ENCODE measurements around the gene ZNF142. TPM values are rescaled to one million over a fixed set of nuclear protein-coding genes. Genes with fewer than 3 reads are reported as not detected.
A peak's percentile ranks its signal among the peaks of the same experiment; 100 is the strongest.

Gene ZNF142
- polyA plus RNA-seq, 2 donors: 5.3 to 10.1 TPM

DNA sequence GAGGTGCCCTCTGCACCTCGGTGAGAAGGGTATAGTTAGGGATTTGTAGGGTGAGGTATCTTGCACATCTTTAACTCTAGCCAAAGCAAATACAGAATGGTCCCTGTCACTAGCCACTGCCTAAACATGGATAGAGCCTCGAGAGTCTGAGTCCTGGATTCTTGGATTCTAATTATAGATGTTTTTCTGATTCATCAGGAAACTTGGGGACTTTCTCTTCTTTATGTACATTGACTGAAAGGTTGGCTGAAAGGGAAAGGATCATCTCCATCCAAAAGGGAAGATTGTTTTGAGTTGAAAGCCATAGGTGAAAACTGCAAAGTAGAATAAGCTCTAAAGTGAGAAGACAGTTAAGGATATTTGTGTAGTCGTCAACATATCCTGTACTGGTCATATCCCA, 20.6 kb upstream of the ZNF142 start:
- Histone ChIP-seq H3K9me3 (ENCODE audit: control insufficient read depth in 2 of 2, insufficient read depth in 1 of 2, low read depth in 1 of 2, low read length in 1 of 2) (no peaks in the 10 kb centered on the region), H3K27me3 (ENCODE audit: control insufficient read depth in 1 of 2, insufficient read depth in 2 of 2, low read length in 2 of 2) (no peaks in the 10 kb centered on the region), H3K4me1 (ENCODE audit: control insufficient read depth in 2 of 2, insufficient read depth in 2 of 2, low read length in 1 of 2) (no peaks in the 10 kb centered on the region), H3K4me3 (ENCODE audit: low read depth in 1 of 2, low read length in 2 of 2) (no peak overlapping the region), H3K36me3 (ENCODE audit: control insufficient read depth in 2 of 2, insufficient read depth in 2 of 2, low read length in 1 of 2) (peaks cover 4 to 10% of the 10 kb centered on the region in 2 donors), H3K27ac (ENCODE audit: low read depth in 2 of 2, low read length in 1 of 2) (no peak overlapping the region)
- WGBS, 2 donors: 73 to 75% methylated on average over 3 of the region's 3 CpGs

DNA sequence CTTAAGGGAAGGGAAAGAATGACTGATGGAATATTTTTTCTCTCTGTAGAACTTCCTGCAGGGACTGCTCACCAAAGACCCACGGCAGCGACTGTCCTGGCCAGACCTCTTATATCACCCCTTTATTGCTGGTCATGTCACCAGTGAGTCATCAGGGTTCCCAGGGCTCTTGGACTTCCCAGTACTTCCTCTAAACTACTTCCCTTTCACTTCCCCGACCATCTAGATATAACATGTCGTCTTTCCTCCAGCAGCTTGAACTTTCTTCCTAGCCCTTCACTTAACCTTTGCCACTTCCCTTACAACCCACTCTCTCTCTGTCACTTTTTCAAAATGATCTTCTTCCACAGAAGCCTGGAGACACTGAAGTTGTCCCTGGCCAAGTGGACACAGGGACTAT, 19.7 kb upstream of the ZNF142 start:
- WGBS, 2 donors: 69 to 71% methylated on average over 4 of the region's 4 CpGs
- Histone ChIP-seq H3K36me3 (ENCODE audit: control insufficient read depth in 2 of 2, insufficient read depth in 2 of 2, low read length in 1 of 2) (peaks cover 4 to 10% of the 10 kb centered on the region in 2 donors), H3K27me3 (ENCODE audit: control insufficient read depth in 1 of 2, insufficient read depth in 2 of 2, low read length in 2 of 2) (no peaks in the 10 kb centered on the region), H3K4me3 (ENCODE audit: low read depth in 1 of 2, low read length in 2 of 2) (no peak overlapping the region), H3K4me1 (ENCODE audit: control insufficient read depth in 2 of 2, insufficient read depth in 2 of 2, low read length in 1 of 2) (no peaks in the 10 kb centered on the region), H3K27ac (ENCODE audit: low read depth in 2 of 2, low read length in 1 of 2) (no peak overlapping the region), H3K9me3 (ENCODE audit: control insufficient read depth in 2 of 2, insufficient read depth in 1 of 2, low read depth in 1 of 2, low read length in 1 of 2) (no peaks in the 10 kb centered on the region)

DNA sequence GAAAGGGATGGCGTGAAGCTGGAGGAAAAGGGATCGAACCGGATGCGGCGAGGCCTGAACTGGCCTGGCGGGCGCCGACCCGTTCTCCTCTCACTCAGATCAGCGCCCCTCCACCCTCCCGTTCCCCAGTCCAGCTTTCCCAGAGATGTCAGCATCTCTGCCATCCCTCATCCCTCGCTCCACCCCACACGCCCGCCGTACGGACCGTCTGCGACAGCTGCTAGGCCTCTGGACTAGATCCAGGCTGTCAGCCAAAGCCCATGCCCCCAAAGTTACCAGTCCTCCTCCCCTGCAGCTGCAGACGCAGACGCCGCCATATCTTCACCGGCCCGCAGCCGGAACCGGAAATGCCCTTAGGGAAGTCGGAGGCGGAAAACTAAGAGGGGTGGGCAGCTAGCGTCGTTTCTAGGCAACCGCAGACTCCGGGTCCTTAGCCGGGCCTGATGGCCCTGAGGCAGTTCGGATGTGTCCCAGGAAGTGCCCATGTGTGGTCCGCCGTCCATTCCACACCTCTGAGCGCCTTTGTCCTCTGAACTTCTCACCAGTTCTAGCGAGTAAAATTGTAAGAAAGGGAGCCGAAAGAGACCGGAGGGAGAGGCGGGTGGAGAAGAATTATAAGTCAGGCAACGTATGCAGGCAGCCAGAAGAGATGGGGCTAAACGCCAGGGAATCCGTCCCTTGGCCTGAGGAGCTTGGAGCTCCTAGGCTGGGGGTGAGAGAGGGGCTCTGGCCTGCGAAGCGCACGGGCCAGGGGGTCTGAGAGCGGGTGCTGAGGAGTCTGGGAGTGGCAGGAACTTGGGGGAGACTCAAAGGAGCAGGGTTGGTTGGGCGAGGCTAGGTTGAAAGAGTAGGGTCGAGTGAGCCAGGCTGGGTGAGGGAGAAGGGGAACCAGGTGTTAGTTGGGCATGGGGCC, 12.5 kb upstream of the ZNF142 start, which contains the start of the genes RNF25 and STK36:
Gene RNF25 (minus strand): TSS at position 349 of the 913 bp plus-strand sequence. CDS start 32 bp downstream, at position 317.
Gene STK36 (plus strand): TSS at position 433 of the 913 bp plus-strand sequence. CDS start 744 bp downstream, outside the sequence.
- Histone ChIP-seq H3K27ac (ENCODE audit: low read depth in 2 of 2, low read length in 1 of 2) (peak within 1 kb of the TSS; percentile 74 to 92), H3K36me3 (ENCODE audit: control insufficient read depth in 2 of 2, insufficient read depth in 2 of 2, low read length in 1 of 2) (peaks cover 4 to 9% of the 10 kb centered on the region in 2 donors), H3K27me3 (ENCODE audit: control insufficient read depth in 1 of 2, insufficient read depth in 2 of 2, low read length in 2 of 2) (no peaks in the 10 kb centered on the region), H3K9me3 (ENCODE audit: control insufficient read depth in 2 of 2, insufficient read depth in 1 of 2, low read depth in 1 of 2, low read length in 1 of 2) (no peaks in the 10 kb centered on the region), H3K4me1 (ENCODE audit: control insufficient read depth in 2 of 2, insufficient read depth in 2 of 2, low read length in 1 of 2) (peaks cover 0 to 5% of the 10 kb centered on the region in 2 donors), H3K4me3 (ENCODE audit: low read depth in 1 of 2, low read length in 2 of 2) (peak within 1 kb of the TSS; percentile 80 to 99)
- 0% methylated on average over 49 of the region's 49 CpGs for WGBS, 2 donors

DNA sequence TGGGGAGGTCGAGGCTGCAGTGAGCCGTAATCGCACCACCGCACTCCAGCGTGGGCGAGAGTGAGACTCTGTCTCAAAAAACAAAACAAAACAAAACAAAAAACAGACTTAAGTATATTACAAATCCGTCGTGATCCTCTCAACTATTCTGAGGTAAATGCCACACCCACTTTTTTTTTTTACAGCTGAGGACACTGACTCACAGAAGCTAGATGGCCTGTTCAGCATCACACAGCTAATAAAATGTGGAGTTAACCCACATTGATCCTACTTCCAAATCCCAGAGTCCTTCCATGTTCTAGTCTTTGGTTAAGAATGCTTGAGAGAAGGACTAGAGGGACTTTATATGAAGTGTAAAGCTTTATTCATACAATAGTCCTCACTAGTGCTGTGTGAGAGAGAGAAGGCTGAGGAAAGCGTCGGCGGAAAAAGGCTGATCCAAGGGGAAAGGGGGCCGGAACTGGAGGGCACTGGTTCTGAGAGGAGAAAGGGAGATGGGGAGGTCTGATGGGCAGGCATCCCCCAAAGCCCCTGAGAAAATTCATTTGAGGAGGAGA, 11.8 kb upstream of the ZNF142 start:
- peaks cover 0 to 5% of the 10 kb centered on the region in 2 donors for H3K4me1 ChIP-seq (ENCODE audit: control insufficient read depth in 2 of 2, insufficient read depth in 2 of 2, low read length in 1 of 2)
- H3K27me3 ChIP-seq (ENCODE audit: control insufficient read depth in 1 of 2, insufficient read depth in 2 of 2, low read length in 2 of 2): no peaks in the 10 kb centered on the region
- peak overlapping the region; percentile 80 to 99 for H3K4me3 ChIP-seq (ENCODE audit: low read depth in 1 of 2, low read length in 2 of 2)
- peaks cover 4 to 9% of the 10 kb centered on the region in 2 donors for H3K36me3 ChIP-seq (ENCODE audit: control insufficient read depth in 2 of 2, insufficient read depth in 2 of 2, low read length in 1 of 2)
- H3K9me3 ChIP-seq (ENCODE audit: control insufficient read depth in 2 of 2, insufficient read depth in 1 of 2, low read depth in 1 of 2, low read length in 1 of 2): no peaks in the 10 kb centered on the region
- 33 to 36% methylated on average over 12 of the region's 12 CpGs for WGBS, 2 donors
- H3K27ac ChIP-seq (ENCODE audit: low read depth in 2 of 2, low read length in 1 of 2): peak overlapping the region; percentile 74 to 92

DNA sequence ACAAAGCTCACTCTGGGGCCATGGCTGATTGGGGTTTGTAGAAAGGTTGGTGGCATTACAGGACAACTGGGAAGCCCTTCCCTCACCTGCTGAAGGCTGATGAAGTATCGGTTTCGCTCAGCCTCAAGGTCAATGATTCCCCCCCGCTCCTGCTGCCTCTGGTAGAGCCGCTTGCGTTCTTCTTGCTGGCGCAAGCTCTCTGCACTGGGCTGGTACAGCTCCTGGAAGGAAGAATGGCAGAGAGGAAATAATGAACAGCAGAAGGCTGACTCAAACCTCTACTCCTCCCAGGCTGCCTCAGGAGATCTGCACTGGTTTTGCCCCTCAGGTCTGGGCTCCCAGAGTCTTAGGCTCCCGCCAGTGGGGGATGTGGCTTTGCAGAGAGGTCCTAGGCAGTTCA, 5.2 kb upstream of the ZNF142 start:
- H3K4me3 ChIP-seq (ENCODE audit: low read depth in 1 of 2, low read length in 2 of 2): no peak overlapping the region
- 90 to 95% methylated on average over 7 of the region's 7 CpGs for WGBS, 2 donors
- H3K36me3 ChIP-seq (ENCODE audit: control insufficient read depth in 2 of 2, insufficient read depth in 2 of 2, low read length in 1 of 2): peaks cover 25 to 36% of the 10 kb centered on the region in 2 donors

DNA sequence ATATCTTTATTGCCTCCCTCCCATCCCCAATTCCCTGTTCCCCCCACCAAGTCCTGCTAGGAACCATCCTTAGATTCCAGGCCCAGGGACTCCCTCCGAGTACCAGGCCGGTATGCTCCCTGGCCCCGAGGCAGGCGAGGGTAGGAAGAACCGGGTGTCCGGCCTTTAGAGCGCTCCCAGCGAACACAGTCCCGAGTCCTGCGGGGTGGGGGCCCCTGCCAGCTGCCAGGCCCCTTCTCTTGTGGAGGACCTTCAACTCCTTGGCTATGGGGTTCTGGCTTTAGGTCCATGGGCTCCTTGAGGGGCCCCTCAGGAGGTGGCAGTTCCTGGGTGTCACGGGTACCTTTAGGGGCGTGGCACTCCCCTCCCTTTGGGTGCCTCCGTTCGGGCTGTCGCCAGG, 4.5 kb upstream of the ZNF142 start:
- Histone ChIP-seq H3K4me1 (ENCODE audit: control insufficient read depth in 2 of 2, insufficient read depth in 2 of 2, low read length in 1 of 2) (peaks cover 0 to 3% of the 10 kb centered on the region in 2 donors), H3K4me3 (ENCODE audit: low read depth in 1 of 2, low read length in 2 of 2) (no peak overlapping the region), H3K27me3 (ENCODE audit: control insufficient read depth in 1 of 2, insufficient read depth in 2 of 2, low read length in 2 of 2) (no peaks in the 10 kb centered on the region), H3K36me3 (ENCODE audit: control insufficient read depth in 2 of 2, insufficient read depth in 2 of 2, low read length in 1 of 2) (peaks cover 25 to 36% of the 10 kb centered on the region in 2 donors), H3K27ac (ENCODE audit: low read depth in 2 of 2, low read length in 1 of 2) (no peak overlapping the region), H3K9me3 (ENCODE audit: control insufficient read depth in 2 of 2, insufficient read depth in 1 of 2, low read depth in 1 of 2, low read length in 1 of 2) (no peaks in the 10 kb centered on the region)
- WGBS, 2 donors: 86 to 91% methylated on average over 15 of the region's 15 CpGs

More for the DNA sequence above, 5.2 kb upstream of the ZNF142 start:
- Histone ChIP-seq H3K4me1 (ENCODE audit: control insufficient read depth in 2 of 2, insufficient read depth in 2 of 2, low read length in 1 of 2) (peaks cover 0 to 3% of the 10 kb centered on the region in 2 donors), H3K27me3 (ENCODE audit: control insufficient read depth in 1 of 2, insufficient read depth in 2 of 2, low read length in 2 of 2) (no peaks in the 10 kb centered on the region), H3K9me3 (ENCODE audit: control insufficient read depth in 2 of 2, insufficient read depth in 1 of 2, low read depth in 1 of 2, low read length in 1 of 2) (no peaks in the 10 kb centered on the region), H3K27ac (ENCODE audit: low read depth in 2 of 2, low read length in 1 of 2) (no peak overlapping the region)

DNA sequence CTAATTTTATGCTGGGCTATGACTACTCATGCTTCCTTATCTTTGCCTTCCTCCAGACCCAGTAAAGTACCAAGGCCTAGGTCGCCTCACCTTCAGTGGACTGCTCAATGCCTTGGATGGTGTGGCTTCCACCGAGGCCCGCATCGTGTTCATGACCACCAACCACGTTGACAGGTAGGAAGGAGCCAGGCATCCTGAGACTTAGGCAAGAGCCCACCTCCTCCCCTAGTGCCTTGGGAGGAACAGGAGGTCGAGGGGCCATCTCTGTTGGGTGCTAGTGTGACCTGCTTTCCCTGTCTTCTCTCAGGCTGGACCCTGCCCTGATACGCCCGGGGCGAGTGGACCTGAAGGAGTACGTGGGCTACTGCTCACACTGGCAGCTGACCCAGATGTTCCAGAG, 3.4 kb upstream of the ZNF142 start:
- Histone ChIP-seq H3K9me3 (ENCODE audit: control insufficient read depth in 2 of 2, insufficient read depth in 1 of 2, low read depth in 1 of 2, low read length in 1 of 2) (no peaks in the 10 kb centered on the region), H3K27me3 (ENCODE audit: control insufficient read depth in 1 of 2, insufficient read depth in 2 of 2, low read length in 2 of 2) (no peaks in the 10 kb centered on the region), H3K4me3 (ENCODE audit: low read depth in 1 of 2, low read length in 2 of 2) (no peak overlapping the region), H3K4me1 (ENCODE audit: control insufficient read depth in 2 of 2, insufficient read depth in 2 of 2, low read length in 1 of 2) (peaks cover 0 to 6% of the 10 kb centered on the region in 2 donors), H3K27ac (ENCODE audit: low read depth in 2 of 2, low read length in 1 of 2) (no peak overlapping the region), H3K36me3 (ENCODE audit: control insufficient read depth in 2 of 2, insufficient read depth in 2 of 2, low read length in 1 of 2) (peaks cover 22 to 36% of the 10 kb centered on the region in 2 donors)
- 87 to 91% methylated on average over 10 of the region's 10 CpGs for WGBS, 2 donors

DNA sequence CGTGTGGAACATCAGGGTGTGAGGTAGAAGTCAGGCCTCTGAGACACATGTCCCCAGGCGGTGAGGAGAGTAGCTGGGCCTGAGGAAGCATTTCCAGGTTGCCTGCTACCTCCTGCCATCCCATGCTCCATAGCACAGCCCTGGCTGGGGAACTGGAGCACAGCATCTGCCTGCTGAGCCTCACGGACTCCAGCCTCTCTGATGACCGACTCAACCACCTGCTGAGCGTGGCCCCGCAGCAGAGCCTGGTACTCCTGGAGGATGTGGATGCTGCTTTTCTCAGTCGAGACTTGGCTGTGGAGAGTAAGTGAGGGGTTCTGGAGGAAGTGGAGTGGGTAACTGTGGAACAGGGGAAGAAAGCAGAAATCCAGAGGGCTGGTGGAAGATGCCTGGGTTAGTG, 3.0 kb upstream of the ZNF142 start:
- H3K36me3 ChIP-seq (ENCODE audit: control insufficient read depth in 2 of 2, insufficient read depth in 2 of 2, low read length in 1 of 2): peaks cover 20 to 36% of the 10 kb centered on the region in 2 donors
- no peak overlapping the region for H3K4me3 ChIP-seq (ENCODE audit: low read depth in 1 of 2, low read length in 2 of 2)
- 86 to 91% methylated on average over 7 of the region's 7 CpGs for WGBS, 2 donors

DNA sequence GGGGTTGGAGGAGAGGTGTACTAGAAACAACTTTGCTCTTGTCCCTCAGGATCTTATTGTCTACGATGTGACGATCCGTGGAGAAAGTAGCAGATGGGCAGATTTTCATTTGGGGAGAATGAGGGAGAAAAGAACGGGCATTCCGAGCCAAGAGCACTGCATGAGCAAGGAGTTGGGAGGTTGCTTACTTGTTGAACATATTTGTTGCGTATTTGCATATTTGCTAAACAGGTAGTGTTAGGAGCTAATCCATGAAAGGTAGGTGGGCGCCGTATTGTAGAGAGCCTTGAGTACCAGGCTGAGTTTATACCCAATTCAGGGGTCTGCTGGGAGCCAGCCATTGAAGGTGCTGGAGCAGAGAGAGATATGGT, 550 bp upstream of the ZNF142 start:
- H3K4me3 ChIP-seq (ENCODE audit: low read depth in 1 of 2, low read length in 2 of 2): peak overlapping the region; percentile 78 to 86
- no peaks in the 10 kb centered on the region for H3K9me3 ChIP-seq (ENCODE audit: control insufficient read depth in 2 of 2, insufficient read depth in 1 of 2, low read depth in 1 of 2, low read length in 1 of 2)
- H3K4me1 ChIP-seq (ENCODE audit: control insufficient read depth in 2 of 2, insufficient read depth in 2 of 2, low read length in 1 of 2): peaks cover 0 to 6% of the 10 kb centered on the region in 2 donors
- WGBS, 2 donors: 11 to 14% methylated on average over 8 of the region's 8 CpGs
- no peaks in the 10 kb centered on the region for H3K27me3 ChIP-seq (ENCODE audit: control insufficient read depth in 1 of 2, insufficient read depth in 2 of 2, low read length in 2 of 2)
- H3K36me3 ChIP-seq (ENCODE audit: control insufficient read depth in 2 of 2, insufficient read depth in 2 of 2, low read length in 1 of 2): peaks cover 23 to 31% of the 10 kb centered on the region in 2 donors
- H3K27ac ChIP-seq (ENCODE audit: low read depth in 2 of 2, low read length in 1 of 2): peak overlapping the region; percentile 8 to 75

More for the DNA sequence above, 3.0 kb upstream of the ZNF142 start:
- Histone ChIP-seq H3K9me3 (ENCODE audit: control insufficient read depth in 2 of 2, insufficient read depth in 1 of 2, low read depth in 1 of 2, low read length in 1 of 2) (no peaks in the 10 kb centered on the region), H3K27me3 (ENCODE audit: control insufficient read depth in 1 of 2, insufficient read depth in 2 of 2, low read length in 2 of 2) (no peaks in the 10 kb centered on the region), H3K27ac (ENCODE audit: low read depth in 2 of 2, low read length in 1 of 2) (no peak overlapping the region), H3K4me1 (ENCODE audit: control insufficient read depth in 2 of 2, insufficient read depth in 2 of 2, low read length in 1 of 2) (peaks cover 0 to 6% of the 10 kb centered on the region in 2 donors)
